HepG2 (cell line): ENCODE measurements around the gene TTC38. TPM values are rescaled to one million over a fixed set of nuclear protein-coding genes. Genes with fewer than 3 reads are reported as not detected.

Source experiments
- CSRNP1 ChIP-seq: sonication (generic); formaldehyde crosslinking; IDR thresholded peaks from 2 replicates; pipeline ENCODE4 v1.8.1; 2023; ENCODE audit warnings: mild to moderate bottlenecking, missing genetic modification reagents
- MAFK ChIP-seq, 2 experiments: IDR thresholded peaks in 1 of 2; conservative IDR thresholded peaks in 1 of 2; 2 replicates each; pipeline ENCODE4 v1.6.1; 2011; ENCODE audit warnings: improper control_type of control experiment in 2 of 2, low read length in 2 of 2
- MBNL3 ChIP-seq: fragments of 250-450 bp; sonication (Bioruptor Pico); conservative IDR thresholded peaks from 2 replicates; pipeline ENCODE4 v1.8.0; 2022; ENCODE audit warnings: mild to moderate bottlenecking, inconsistent platforms
- MYC ChIP-seq: sonication (generic); formaldehyde crosslinking; IDR thresholded peaks from 2 replicates; pipeline ENCODE4 v1.9.0; 2021; ENCODE audit warnings: missing genetic modification reagents, borderline replicate concordance
- PAX8 ChIP-seq: sonication (generic); formaldehyde crosslinking; IDR thresholded peaks from 2 replicates; pipeline ENCODE4 v1.8.0; 2022; ENCODE audit warnings: mild to moderate bottlenecking, missing genetic modification reagents, borderline replicate concordance
- RFXAP ChIP-seq: sonication (generic); formaldehyde crosslinking; IDR thresholded peaks from 2 replicates; pipeline ENCODE4 v1.4.0; 2020; ENCODE audit warnings: missing genetic modification reagents, borderline replicate concordance
- SETDB1 ChIP-seq: sonication (generic); formaldehyde crosslinking; IDR thresholded peaks from 2 replicates; pipeline ENCODE4 v1.5.1; 2020; ENCODE audit warnings: missing genetic modification reagents, mild to moderate bottlenecking, borderline replicate concordance
- SOX13 ChIP-seq, 3 experiments: fragments of 450-650 bp in 1 of 3; sonication (generic) in 1 of 3; formaldehyde crosslinking in 1 of 3; IDR thresholded peaks in 2 of 3; conservative IDR thresholded peaks in 1 of 3; 2 replicates each; pipeline versions ENCODE4 v1.5.0 to v1.6.1; 2016 to 2020; ENCODE audit warnings: antibody characterized with exemption in 1 of 3, mild to moderate bottlenecking in 1 of 3, missing compliant biosample characterization in 1 of 3, missing genetic modification reagents in 1 of 3, moderate library complexity in 1 of 3
- SRSF4 ChIP-seq: fragments of 200-400 bp; formaldehyde crosslinking; IDR thresholded peaks from one replicate; pipeline ENCODE4 v1.6.1; 2018; ENCODE audit warnings: mild to moderate bottlenecking, low read depth, low read length, moderate library complexity; ENCODE audit not compliant: poor library complexity, severe bottlenecking
- SRSF9 ChIP-seq: fragments of 200-400 bp; formaldehyde crosslinking; IDR thresholded peaks from 2 replicates; pipeline ENCODE4 v1.6.1; 2018; ENCODE audit warnings: borderline replicate concordance, mild to moderate bottlenecking, low read depth, low read length; ENCODE audit not compliant: insufficient read depth, poor library complexity, severe bottlenecking
- U2AF1 ChIP-seq: fragments of 200-400 bp; formaldehyde crosslinking; optimal IDR thresholded peaks from 2 replicates; pipeline ENCODE3; 2017; ENCODE audit warnings: mild to moderate bottlenecking, low read depth, low read length
- YY1 ChIP-seq: IDR thresholded peaks from 2 replicates; pipeline ENCODE4 v1.6.1; 2011; ENCODE audit warnings: low read length, low read depth, moderate library complexity, mild to moderate bottlenecking; ENCODE audit not compliant: insufficient read depth, insufficient replicate concordance
- ZBTB39 ChIP-seq: sonication (generic); formaldehyde crosslinking; IDR thresholded peaks from 2 replicates; pipeline ENCODE4 v1.5.0; 2020; ENCODE audit warnings: missing genetic modification reagents
- ZNF460 ChIP-seq: sonication (generic); formaldehyde crosslinking; IDR thresholded peaks from 2 replicates; pipeline ENCODE4 v1.5.1; 2020; ENCODE audit warnings: missing genetic modification reagents, mild to moderate bottlenecking, borderline replicate concordance
- ZNF740 ChIP-seq: sonication (generic); formaldehyde crosslinking; IDR thresholded peaks from 2 replicates; pipeline ENCODE4 v1.4.0; 2020; ENCODE audit warnings: missing genetic modification reagents
- ZNF883 ChIP-seq: sonication (generic); formaldehyde crosslinking; IDR thresholded peaks from 2 replicates; pipeline ENCODE4 v1.5.1; 2020; ENCODE audit warnings: mild to moderate bottlenecking, missing genetic modification reagents; ENCODE audit errors: not compliant biosample characterization
- polyA plus RNA-seq, 8 experiments: library from polyadenylated mRNA; depleted of rRNA in 3 of 8; stranded (reverse) in 7 of 8; unstranded in 1 of 8; fragments of >200 nt; fragmentation: Illumina TruSeq in 4 of 8; extraction: Trizol in 4 of 8; gene quantifications; 2 replicates each; pipeline versions ENCODE4 v1.2.1 to v1.2.3, GENCODE V29; 2011 to 2016; ENCODE audit warnings: low read depth in 4 of 8, missing spikeins in 1 of 8, mixed read lengths in 1 of 8; ENCODE audit not compliant: insufficient read depth in 1 of 8
- total RNA-seq, 5 experiments: library from RNA; depleted of rRNA; stranded (reverse); fragments of >200 nt; fragmentation: Illumina TruSeq; extraction: Trizol; gene quantifications; 2 replicates each; pipeline ENCODE4 v1.2.3, GENCODE V29; 2016; ENCODE audit warnings: low read depth in 1 of 5
- TF ChIP-seq, protein P1 (sequence below): IDR thresholded peaks from 2 replicates; pipeline ENCODE4 v1.6.1; 2012; ENCODE audit warnings: low read length, improper control_type of control experiment

TTC38 gene
- total and polyA plus RNA-seq, 2 of the 13 experiments (the other 11 are each of a cell fraction or from before 2014, with no cell fraction given) = 101 to 105 TPM

GRCh38 chr22:46267431-46268279 is at the start of gene TTC38 (continued):
- peak; percentile 76 for TF ChIP-seq U2AF1
- no peak for TF ChIP-seq ZNF740 (CRISPR knock-in tag)
- TF ChIP-seq CSRNP1 (CRISPR knock-in tag) = 0 out of 2 replicates have a peak, but pooled peaks have one; percentile 76
- no peak for TF ChIP-seq PAX8 (CRISPR knock-in tag)
- TF ChIP-seq SETDB1 (CRISPR knock-in tag) = no peak
- TF ChIP-seq YY1 = peak; percentile 93
- TF ChIP-seq SRSF9 = no peak
- TF ChIP-seq ZNF883 (CRISPR knock-in tag) = peak; percentile 91
- TF ChIP-seq, protein P1, sequence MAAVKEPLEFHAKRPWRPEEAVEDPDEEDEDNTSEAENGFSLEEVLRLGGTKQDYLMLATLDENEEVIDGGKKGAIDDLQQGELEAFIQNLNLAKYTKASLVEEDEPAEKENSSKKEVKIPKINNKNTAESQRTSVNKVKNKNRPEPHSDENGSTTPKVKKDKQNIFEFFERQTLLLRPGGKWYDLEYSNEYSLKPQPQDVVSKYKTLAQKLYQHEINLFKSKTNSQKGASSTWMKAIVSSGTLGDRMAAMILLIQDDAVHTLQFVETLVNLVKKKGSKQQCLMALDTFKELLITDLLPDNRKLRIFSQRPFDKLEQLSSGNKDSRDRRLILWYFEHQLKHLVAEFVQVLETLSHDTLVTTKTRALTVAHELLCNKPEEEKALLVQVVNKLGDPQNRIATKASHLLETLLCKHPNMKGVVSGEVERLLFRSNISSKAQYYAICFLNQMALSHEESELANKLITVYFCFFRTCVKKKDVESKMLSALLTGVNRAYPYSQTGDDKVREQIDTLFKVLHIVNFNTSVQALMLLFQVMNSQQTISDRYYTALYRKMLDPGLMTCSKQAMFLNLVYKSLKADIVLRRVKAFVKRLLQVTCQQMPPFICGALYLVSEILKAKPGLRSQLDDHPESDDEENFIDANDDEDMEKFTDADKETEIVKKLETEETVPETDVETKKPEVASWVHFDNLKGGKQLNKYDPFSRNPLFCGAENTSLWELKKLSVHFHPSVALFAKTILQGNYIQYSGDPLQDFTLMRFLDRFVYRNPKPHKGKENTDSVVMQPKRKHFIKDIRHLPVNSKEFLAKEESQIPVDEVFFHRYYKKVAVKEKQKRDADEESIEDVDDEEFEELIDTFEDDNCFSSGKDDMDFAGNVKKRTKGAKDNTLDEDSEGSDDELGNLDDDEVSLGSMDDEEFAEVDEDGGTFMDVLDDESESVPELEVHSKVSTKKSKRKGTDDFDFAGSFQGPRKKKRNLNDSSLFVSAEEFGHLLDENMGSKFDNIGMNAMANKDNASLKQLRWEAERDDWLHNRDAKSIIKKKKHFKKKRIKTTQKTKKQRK = no peak
- peak; percentile 54; the same call in 1 of the 2 replicates for TF ChIP-seq MYC (CRISPR knock-in tag)
- TF ChIP-seq MBNL3 = no peak
- no peak for TF ChIP-seq SRSF4
- TF ChIP-seq MAFK (conservative IDR thresholded peaks at IDR 0.05 in 1 of 2, IDR thresholded peaks at IDR 0.05 in 1 of 2; ENCODE audit: low read length in 2 of 2) = no peak
- TF ChIP-seq ZNF460 (CRISPR knock-in tag) = no peak
- TF ChIP-seq SOX13 (IDR thresholded peaks at IDR 0.05) = no peak
- peak in 1 of 2 experiments; percentile 45; a peak in 1 of 4 replicates for TF ChIP-seq SOX13 (CRISPR knock-in tag; conservative IDR thresholded peaks at IDR 0.05 in 1 of 2, IDR thresholded peaks at IDR 0.05 in 1 of 2)
- no peak for TF ChIP-seq ZBTB39 (CRISPR knock-in tag)
- TF ChIP-seq RFXAP (CRISPR knock-in tag) = peak; percentile 54; the same call in 1 of the 2 replicates
